Hepatocyte (in vitro differentiated cells): ENCODE data around the gene NEAT1. TPM values are rescaled to one million over a fixed set of nuclear protein-coding genes. Genes with fewer than 3 reads are reported as not detected.

Experiments
- DNase-seq: peaks from one replicate; pipeline ENCODE4 v3.0.0-alpha.2; 2016; ENCODE audit warnings: low spot score
- H2AFZ ChIP-seq: fragments of 200-600 bp; sonication (generic); 2 replicates; pipeline ENCODE4 v1.6.0; 2016; ENCODE audit warnings: antibody characterized with exemption, mild to moderate bottlenecking
- H3K27ac ChIP-seq: fragments of 200-600 bp; sonication (generic); 2 replicates; pipeline ENCODE4 v1.5.1; 2016; ENCODE audit warnings: mild to moderate bottlenecking
- H3K27me3 ChIP-seq: fragments of 200-600 bp; sonication (generic); 2 replicates; pipeline ENCODE4 v1.6.1; 2016
- H3K36me3 ChIP-seq: fragments of 200-600 bp; sonication (generic); replicated peaks from 2 replicates; pipeline ENCODE4 v1.5.1; 2016; ENCODE audit warnings: low read depth; ENCODE audit not compliant: insufficient read depth
- H3K4me1 ChIP-seq: fragments of 200-600 bp; sonication (generic); 2 replicates; pipeline ENCODE4 v1.5.1; 2016; ENCODE audit warnings: mild to moderate bottlenecking, moderate library complexity; ENCODE audit not compliant: insufficient read depth
- H3K4me2 ChIP-seq: fragments of 200-600 bp; sonication (generic); 2 replicates; pipeline ENCODE4 v1.6.0; 2016
- H3K4me3 ChIP-seq: fragments of 200-600 bp; sonication (generic); 2 replicates; pipeline ENCODE4 v1.5.1; 2016; ENCODE audit warnings: mild to moderate bottlenecking
- H3K79me2 ChIP-seq: fragments of 200-600 bp; sonication (generic); 2 replicates; pipeline ENCODE4 v1.6.0; 2017; ENCODE audit warnings: mild to moderate bottlenecking
- H3K9me2 ChIP-seq: fragments of 200-600 bp; sonication (generic); replicated peaks from 2 replicates; pipeline ENCODE4 v1.6.0; 2017; ENCODE audit warnings: mild to moderate bottlenecking; ENCODE audit not compliant: insufficient read depth
- H3K9me3 ChIP-seq: fragments of 200-600 bp; sonication (generic); 2 replicates; pipeline ENCODE4 v1.5.1; 2016; ENCODE audit warnings: low read depth, mild to moderate bottlenecking
- H4K20me1 ChIP-seq: fragments of 200-600 bp; sonication (generic); 2 replicates; pipeline ENCODE4 v1.6.0; 2016; ENCODE audit warnings: mild to moderate bottlenecking; ENCODE audit not compliant: insufficient read depth, poor library complexity, severe bottlenecking
- CTCF ChIP-seq: fragments of 200-600 bp; sonication (generic); IDR thresholded peaks from 2 replicates; pipeline ENCODE4 v1.5.1; 2016; ENCODE audit warnings: antibody characterized with exemption, mild to moderate bottlenecking; ENCODE audit not compliant: poor library complexity
- EZH2 ChIP-seq: fragments of 200-600 bp; sonication (generic); IDR thresholded peaks from 2 replicates; pipeline ENCODE4 v1.6.1; 2016; ENCODE audit warnings: antibody characterized with exemption, mild to moderate bottlenecking, borderline replicate concordance
- EZH2phosphoT487 ChIP-seq: fragments of 200-600 bp; sonication (generic); IDR thresholded peaks from one replicate; pipeline ENCODE4 v1.6.1; 2018; ENCODE audit warnings: antibody characterized with exemption, mild to moderate bottlenecking, low read depth, moderate library complexity; ENCODE audit not compliant: unreplicated experiment, severe bottlenecking
- WGBS: methylation state at CpG from one replicate; pipeline ENCODE4 v1.1.6; 2016; ENCODE audit warnings: low lambda C conversion rate; ENCODE audit errors: missing lambda C conversion rate; 5-methylcytosine and 5-hydroxymethylcytosine counted together
- polyA plus RNA-seq: library from polyadenylated mRNA; unstranded; fragments of >200 nt; fragmentation: Nextera tagmentation; extraction: Ambion mirVana; gene quantifications from 2 replicates; pipeline ENCODE4 v1.2.1, GENCODE V29; 2016
- total RNA-seq: library from RNA; depleted of rRNA; stranded (reverse); fragments of >200 nt; gene quantifications from 2 replicates; pipeline ENCODE4 v1.2.3, GENCODE V29; 2014

Gene NEAT1
- total and polyA plus RNA-seq, 2 experiments from 2014 or later = 130 to 168 TPM

GRCh38 chr11:65477149-65477965 is 54.8 kb downstream of the NEAT1 start:
- Histone ChIP-seq H3K79me2 (peaks cover 80% of the 10 kb centered on the region), H2AFZ (no peak overlapping the region), H3K36me3 (no peaks in the 10 kb centered on the region), H3K4me3 (peak overlapping the region; percentile 52), H4K20me1 (no peaks in the 10 kb centered on the region), H3K4me1 (peaks cover 45% of the 10 kb centered on the region), H3K27ac (peak overlapping the region; percentile 99), H3K9me2 (no peaks in the 10 kb centered on the region), H3K9me3 (no peaks in the 10 kb centered on the region), H3K27me3 (no peaks in the 10 kb centered on the region), H3K4me2 (peak overlapping the region; percentile 94)
- WGBS = 4% methylated on average over 30 of the region's 60 CpGs
- no peak for TF ChIP-seq EZH2phosphoT487
- no peak for TF ChIP-seq EZH2
- no peak for TF ChIP-seq CTCF
- DNase-seq = peak; percentile 99

- H3K79me2 ChIP-seq = peaks cover 72% of the 10 kb centered on the region
- no peaks in the 10 kb centered on the region for H3K36me3 ChIP-seq
- peaks cover 39% of the 10 kb centered on the region for H3K4me1 ChIP-seq
- peak overlapping the region; percentile 94 for H3K4me2 ChIP-seq
- no peak overlapping the region for H2AFZ ChIP-seq
- no peak overlapping the region for H3K4me3 ChIP-seq
- no peaks in the 10 kb centered on the region for H3K9me3 ChIP-seq
- H3K9me2 ChIP-seq = no peaks in the 10 kb centered on the region
- H3K27ac ChIP-seq = peak overlapping the region; percentile 99
- no peaks in the 10 kb centered on the region for H3K27me3 ChIP-seq
- 69% methylated on average over 32 of the region's 33 CpGs for WGBS
- no peaks in the 10 kb centered on the region for H4K20me1 ChIP-seq
- DNase-seq = peak; percentile 48
- TF ChIP-seq CTCF (no peak), EZH2 (no peak), EZH2phosphoT487 (no peak)
Observed at GRCh38 chr11:65478388-65479183, 56.0 kb downstream of the NEAT1 start.

GRCh38 chr11:65479184-65480145 is 56.9 kb downstream of the NEAT1 start:
- no peaks in the 10 kb centered on the region for H3K27me3 ChIP-seq
- H3K9me2 ChIP-seq = no peaks in the 10 kb centered on the region
- TF ChIP-seq CTCF (peak; percentile 33), EZH2 (no peak)
- H4K20me1 ChIP-seq = no peaks in the 10 kb centered on the region
- H3K79me2 ChIP-seq = peaks cover 66% of the 10 kb centered on the region
- H3K4me2 ChIP-seq = peak overlapping the region; percentile 94
- H3K4me1 ChIP-seq = peaks cover 39% of the 10 kb centered on the region
- peak overlapping the region; percentile 99 for H3K27ac ChIP-seq
- H3K36me3 ChIP-seq = no peaks in the 10 kb centered on the region
- no peak overlapping the region for H3K4me3 ChIP-seq
- peak; percentile 71 for DNase-seq
- 60% methylated on average over 11 of the region's 11 CpGs for WGBS
- no peaks in the 10 kb centered on the region for H3K9me3 ChIP-seq
- H2AFZ ChIP-seq = no peak overlapping the region
